NCI-H1436 (cell line): ENCODE measurements around the gene CENPX.
"Not testable (repeated sequence)": the region's sequence is repeated elsewhere in the genome, so short reads cannot be mapped to it uniquely, and the experiment has no call there.

Experiments used
- DNase-seq: peaks from one replicate; lab custom pipeline; 2025; lab: John Stamatoyannopoulos, UW

Gene CENPX

DNA sequence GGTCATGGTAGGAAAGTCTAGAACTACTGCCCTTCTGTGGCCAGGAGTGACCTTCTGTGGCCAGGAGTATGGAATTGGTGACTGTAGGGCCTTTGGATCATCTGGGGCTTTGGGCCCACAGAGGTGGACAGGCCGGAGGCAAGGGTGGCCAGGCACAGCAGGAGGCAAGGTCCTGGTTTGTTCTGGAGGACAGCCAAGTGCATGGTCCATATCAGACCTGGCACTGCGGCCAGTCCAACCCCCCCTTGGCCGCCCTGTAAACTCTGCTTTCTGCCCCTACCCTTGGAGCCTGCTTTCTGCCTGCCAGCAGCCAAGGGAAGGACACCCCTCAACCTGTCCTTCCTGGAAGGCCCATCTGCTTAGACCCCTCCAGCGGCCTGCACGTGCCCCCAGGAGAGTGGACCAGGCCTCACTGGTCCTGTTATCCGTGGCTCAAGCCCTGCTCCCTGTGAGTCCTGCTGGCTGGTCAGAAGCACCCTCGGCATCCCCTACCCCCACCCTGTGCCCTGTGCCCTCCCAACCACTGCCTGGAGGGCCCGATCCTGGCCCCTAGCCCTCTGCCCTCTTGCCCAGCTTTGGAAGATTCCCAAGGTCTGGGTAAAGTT, 17.1 kb upstream of the CENPX start:
- DNase-seq: no peak

DNA sequence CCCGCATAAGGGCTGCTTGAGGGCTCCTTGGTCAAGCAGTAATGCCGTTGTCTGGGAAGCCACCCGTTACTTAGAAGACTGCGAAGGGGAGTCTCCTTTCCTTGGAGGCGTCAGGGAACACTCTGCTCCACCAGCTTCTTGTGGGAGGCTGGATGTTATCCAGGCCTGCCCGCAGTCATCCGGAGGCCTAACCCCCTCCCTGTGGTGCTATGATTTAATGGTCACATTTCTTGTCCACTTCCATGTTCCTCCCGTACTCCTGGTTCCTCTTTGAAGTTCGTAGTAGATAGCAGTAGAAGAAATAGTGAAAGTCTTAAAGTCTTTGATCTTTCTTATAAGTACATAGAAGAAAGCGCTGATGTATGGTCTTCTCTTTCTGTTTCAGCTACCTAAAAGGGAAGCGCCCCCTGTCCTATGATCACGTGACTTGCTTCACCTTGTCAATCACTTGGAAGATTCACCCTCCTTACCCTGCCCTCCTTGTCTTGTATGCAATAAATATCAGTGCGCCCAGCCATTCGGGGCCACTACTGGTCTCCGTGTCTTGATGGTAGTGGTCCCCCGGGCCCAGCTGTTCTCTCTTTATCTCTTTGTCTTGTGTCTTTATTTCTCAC, 16.2 kb upstream of the CENPX start:
- DNase-seq: not testable (repeated sequence)

DNA sequence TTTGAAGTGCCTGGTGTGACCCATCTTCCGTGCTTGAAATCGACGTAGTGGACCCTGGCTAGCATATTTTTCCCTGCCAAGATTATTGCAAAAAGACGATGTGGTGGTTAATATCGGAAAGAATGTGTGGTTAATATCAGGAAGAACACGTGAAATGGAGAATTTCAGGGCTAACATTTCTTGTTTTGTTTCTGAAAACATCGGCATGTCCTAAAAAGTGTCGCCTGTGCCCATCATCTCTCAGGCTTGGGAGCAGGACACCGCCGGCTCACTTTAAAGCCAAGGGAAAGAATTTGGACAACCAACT, 15.2 kb upstream of the CENPX start:
- DNase-seq: no peak

DNA sequence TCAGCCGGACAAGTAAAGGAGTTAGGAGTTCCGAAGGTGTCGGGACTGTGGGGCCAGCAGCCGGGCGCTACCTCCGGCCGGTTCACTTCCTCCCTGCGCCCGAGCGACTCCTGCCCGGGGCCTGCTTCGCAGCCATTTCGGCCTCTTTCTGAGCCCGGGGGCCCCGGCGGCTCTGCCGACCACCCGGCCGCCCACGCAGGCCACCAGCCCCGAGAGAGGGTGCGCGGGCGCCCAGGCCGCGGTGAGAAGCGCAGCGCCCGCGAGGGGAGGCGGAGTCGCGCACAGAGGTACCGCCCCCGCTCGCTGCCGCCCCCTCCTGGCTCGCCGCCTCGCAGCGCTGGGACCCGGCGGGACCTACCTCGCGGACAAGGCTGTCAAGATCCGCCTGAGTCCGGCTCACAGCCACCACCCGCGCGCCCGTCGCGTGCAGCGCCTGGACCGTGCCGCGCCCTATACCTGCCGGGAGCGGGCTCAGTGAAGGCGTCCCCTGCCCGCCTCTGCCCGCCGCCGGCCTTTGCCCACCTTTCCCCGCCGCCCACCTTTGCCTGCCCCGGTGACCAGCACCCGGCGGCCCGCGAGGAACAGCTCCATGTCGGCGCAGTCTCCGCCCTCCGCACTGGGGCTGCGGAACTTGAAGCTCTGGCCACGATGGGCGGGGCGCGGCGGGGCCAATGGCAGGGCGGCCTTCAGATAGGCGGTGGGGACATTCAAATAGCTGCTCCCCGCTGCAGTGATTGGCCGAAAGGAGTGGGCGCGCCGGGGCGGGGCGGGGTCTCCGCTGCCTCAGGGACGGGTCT, 14.6 kb upstream of the CENPX start, which contains the start of gene DCXR:
TSS of gene DCXR (minus strand) at position 606 of the 797 bp plus-strand sequence. CDS start at position 591, 15 bp downstream.
- DNase-seq: peak; percentile 99

DNA sequence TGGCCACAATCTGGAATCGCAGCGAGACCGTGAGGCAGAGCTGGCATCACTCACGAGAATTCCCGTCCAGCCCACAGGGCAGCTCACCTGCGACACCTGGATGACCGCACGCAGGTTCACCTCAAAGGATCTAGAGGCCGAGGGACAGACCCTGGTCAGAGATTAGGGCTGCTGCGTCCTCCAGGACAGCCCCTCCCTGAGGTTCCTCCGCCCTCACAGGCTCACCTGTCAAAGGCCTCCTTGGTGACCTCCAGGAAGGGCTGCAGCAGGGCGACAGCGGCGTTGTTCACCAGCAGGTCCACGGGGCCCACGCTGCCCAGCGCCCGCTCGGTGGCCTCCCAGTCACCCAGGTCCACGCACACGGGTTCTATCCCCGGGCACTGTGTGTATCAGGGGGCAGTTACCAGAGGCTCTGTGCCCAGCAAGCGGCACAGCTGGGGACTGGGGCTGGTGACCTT, 14.0 kb upstream of the CENPX start:
- DNase-seq: no peak

DNA sequence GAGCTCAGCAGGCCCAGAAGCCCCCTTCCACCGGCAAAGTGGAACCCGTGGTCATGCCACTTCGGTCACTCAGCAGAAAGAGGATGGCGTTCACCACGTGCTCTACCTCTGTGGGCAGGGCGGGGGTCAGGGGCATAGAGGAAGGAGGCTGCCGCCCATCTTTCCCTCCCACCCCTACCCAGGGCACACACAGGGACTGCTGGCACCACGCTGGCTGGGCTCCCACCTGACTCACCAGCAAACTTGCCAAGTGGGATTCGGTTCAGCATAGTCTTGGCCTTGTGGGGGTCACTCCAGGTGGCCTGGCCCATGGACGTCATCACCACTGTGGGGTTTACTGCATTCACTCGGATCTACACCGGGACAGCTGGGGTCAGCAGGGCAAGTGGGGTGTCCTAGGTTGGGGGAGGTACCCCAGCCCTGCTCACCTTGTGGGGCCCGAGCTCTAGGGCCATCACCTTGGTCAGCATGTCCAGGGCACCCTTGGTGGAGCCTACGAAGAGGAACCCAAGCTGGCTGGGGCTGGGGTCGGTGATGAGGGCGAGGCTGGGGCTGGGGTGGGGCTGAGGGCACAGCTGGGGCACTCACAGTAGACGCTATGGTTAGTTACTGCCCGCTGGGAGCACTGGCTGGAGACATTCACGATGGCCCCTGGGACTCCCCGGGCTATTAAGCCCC, 13.4 kb upstream of the CENPX start:
- no peak for DNase-seq

DNA sequence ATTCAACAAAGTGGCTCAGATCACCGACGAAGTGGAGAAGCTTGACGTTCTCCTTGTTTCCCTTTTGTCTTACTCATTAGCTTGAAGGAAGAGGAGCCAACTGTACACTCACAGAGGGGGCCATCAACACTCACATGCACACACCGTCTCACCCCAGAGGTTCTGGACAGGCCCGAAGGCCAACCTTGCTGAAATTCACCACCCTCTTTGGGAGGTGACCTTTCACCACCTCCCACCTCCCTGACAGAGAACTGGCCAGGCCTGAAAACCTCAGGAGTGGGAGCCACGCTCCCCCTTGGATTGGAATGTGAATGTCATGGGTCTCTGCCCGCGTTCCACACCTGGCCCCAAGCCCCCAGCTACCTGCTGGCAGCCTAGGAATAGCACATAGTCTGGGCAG, 12.8 kb upstream of the CENPX start:
- no peak for DNase-seq

DNA sequence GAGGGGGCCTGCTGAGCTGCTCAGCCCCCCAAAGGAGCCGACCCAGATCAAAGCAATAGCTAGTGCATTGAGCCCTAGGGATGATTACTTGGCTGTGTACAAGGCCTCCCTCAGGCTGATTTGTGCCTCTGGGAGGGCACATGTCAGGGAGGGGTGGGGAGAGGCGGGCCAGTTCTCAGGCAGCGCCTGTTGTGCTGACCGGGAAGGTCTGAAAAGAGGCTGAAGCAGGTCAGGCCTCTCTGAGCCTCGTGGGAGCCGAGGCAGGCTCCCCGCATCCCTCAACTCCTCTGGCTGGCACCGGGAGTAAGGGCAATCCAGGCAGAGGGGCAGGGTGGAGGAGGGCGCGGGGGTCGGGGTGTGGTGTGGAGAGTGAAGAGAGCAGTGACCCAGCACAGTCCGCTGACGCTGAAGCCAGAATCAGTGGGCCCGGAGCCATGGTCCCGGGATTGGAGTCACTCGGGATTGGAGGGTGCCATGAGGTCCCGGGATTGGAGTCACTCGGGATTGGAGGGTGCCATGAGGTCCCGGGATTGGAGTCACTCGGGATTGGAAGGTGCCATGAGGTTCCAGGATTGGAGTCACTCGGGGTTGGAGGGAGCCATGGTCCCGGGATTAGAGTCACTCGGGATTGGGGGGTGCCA, 11.8 kb upstream of the CENPX start:
- no peak for DNase-seq

DNA sequence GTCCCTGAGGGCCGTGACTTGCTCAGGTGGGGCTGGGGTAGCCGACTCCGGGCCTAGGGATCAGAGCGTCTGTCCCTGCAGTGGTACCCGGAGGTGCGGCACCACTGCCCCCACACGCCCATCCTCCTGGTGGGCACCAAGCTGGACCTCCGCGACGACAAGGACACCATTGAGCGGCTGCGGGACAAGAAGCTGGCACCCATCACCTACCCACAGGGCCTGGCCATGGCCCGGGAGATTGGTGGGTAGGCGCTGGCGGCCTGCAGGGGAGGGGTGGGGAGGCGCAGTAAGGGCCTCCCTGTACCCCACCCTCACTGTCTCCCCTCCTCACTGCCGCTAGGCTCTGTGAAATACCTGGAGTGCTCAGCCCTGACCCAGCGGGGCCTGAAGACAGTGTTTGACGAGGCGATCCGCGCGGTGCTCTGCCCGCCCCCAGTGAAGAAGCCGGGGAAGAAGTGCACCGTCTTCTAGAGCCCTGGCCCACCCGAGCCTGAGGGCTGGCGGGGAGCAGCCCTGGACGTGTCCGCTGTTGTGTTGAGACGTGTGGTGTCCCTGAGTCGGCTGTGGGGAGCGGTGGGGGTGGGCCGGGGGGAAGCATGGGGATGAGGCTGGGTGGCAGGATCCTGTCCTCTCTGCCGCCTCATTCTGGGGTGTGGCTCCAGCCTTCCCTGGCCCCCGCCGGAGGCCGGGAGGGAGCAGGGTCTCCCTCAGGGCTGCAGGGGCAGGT, 10.8 kb upstream of the CENPX start:
- DNase-seq: no peak

DNA sequence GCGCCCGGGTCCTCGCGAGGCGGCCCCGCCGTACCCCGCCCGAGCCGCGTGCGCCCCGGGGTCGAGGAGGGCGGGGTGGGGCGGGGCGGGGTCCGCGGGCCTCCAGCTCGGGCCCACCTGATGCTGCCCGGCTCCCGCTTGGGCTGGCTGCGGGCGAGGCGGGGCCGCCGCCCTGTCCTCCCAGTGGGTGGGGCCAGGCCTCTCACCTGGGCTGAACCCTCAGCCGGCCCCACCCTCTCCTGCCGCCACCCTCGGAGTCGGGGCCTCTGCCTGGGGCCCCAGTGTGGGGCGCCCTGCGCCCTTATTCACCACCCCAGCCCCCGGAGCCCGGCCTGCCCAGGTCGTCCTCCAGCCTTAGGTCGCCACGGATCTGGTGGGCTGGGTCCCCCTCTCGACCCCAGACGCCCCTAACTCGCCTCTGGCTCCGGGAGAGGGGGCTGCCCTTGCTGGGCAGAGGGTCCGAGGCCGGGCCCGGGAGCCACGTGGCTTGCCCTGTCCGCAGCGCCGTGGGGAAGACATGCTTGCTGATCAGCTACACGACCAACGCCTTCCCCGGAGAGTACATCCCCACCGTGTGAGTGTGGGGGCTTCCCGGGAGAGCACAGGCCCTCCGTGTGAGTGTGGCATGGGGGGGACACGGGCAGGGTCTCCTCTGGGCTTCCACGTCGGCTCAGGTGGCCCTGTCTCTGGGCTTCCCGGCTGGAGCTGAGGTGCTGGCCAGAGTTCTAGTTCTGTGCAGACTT, 9.4 kb upstream of the CENPX start:
- DNase-seq: peak; percentile 62

DNA sequence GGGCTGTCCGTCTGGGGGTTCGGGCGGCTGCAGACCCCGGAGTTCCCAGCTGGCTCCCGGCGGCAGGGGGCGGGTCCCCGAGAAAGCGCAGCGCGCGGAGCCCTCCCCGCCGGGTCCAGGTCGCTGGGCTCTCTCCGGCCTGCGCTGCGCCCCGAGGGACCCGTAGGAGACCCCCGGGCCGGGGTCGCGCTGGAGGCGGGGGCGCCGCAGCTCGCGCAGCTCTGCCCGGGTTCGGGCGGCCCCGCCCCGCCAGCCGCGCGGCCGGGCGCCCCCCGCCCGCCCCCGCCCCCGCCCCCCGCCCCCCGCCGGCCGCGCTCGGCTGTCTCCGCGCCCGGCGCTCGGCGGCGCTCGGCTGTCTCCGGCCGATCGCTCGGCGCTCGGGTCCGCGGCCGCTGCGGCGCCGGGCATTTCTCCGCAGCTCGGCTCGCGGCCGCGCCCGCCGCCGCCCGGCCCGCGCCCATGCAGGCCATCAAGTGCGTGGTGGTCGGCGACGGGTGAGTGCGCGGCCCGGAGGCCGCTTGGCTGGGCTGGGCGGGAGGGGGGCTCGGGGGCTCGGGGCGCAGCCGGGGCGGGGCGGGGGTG, 8.7 kb upstream of the CENPX start, which contains the start of gene RAC3:
TSS of gene RAC3 (plus strand) at position 376 of the 582 bp plus-strand sequence. CDS start at position 460, 84 bp downstream.
- DNase-seq: peak; percentile 30

DNA sequence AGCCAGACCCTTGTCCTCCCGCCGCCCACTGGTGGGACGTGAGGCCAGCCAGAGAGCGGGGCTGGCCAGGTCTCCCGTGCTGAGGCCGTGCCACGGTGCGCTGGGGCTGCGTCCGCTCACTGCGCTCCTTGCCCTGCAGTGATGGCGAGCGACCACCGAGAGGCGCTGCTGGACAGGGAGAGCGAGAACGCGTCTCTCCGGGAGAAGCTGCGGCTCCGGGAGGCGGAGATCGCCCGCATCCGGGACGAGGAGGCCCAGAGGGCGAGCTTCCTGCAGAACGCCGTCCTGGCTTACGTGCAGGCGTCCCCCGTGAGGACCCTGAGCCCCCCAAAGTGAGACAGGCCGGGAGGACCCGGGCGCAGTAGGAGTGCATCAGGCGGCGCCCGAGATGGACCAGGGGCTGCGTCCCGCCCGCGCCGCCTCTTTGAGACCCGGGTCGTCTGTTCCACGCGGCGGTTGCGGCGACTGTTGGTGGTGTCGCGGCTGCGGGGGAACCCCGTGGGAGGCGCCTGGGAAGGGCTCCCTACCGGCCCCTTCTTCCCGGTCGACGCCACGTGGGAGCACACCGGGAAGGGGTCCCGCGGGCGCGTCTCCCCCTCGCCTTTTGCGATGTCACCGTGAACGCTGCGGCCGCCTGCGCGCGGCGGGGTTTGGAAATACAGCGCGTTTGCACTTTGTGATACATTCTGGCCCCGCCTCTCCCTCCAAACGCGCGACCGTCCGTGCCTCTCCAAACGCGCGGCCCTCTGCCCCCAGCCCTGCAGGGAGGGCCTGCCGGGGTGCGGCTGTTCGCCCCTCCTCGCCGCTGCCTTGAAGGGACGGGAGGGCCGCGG, 8.0 kb upstream of the CENPX start:
- DNase-seq: peak; percentile 82

DNA sequence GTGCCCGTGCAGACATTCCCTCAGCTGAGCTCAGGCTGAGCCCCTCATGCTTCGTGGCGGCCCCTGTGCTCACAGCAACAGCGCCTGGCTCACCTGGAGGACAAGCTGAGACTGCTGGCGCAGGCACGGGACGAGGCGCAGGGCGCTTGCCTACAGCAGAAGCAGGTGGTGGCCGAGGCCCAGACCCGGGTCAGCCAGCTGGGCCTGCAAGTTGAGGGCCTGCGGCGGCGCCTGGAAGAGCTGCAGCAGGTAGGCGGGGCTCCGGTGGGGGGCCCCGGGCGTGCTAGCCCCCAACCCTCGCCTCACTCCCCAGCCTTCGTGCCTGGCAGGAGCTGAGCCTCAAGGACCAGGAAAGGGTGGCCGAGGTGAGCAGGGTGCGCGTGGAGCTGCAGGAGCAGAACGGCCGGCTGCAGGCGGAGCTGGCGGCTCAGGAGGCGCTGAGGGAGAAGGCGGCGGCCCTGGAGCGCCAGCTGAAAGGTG, 7.4 kb upstream of the CENPX start:
- DNase-seq: no peak

DNA sequence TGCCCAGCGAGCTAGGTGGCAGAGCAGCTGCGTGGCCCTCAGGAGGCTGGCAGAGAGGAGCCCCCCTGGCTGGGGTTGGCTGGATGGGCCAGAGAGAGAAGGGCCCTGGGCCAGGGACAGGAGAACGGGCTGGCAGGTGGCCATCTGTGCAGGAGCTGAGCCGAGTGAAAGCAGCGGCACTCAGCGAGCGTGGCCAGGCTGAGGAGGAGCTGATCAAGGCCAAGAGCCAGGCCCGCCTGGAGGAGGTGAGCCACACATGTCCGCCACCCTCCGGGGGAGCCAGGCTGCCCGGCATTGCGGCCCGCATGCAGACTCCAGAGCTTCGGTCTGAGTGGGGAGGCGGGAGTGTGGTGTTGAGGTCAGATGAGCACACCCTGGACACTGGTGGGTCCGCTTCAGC, 6.7 kb upstream of the CENPX start:
- DNase-seq: no peak

DNA sequence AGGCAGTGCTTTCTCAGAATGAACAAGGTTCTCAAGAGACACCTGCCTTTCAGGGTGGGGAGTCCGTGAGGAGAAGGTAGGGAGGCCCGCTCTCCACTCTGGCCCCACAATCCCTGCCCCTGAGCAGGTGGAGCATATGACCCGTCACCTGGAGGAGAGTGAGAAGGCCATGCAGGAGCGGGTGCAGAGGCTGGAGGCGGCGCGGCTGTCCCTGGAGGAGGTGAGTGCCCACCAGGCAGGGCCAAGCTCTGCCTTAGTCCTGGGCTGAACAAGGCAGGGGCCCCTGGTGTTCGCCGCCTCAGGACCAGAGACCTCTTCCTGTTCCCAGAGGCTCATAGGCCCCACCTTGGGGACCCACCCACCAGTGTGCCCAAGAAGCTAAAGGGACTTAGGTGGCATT, 6.3 kb upstream of the CENPX start:
- DNase-seq: no peak

DNA sequence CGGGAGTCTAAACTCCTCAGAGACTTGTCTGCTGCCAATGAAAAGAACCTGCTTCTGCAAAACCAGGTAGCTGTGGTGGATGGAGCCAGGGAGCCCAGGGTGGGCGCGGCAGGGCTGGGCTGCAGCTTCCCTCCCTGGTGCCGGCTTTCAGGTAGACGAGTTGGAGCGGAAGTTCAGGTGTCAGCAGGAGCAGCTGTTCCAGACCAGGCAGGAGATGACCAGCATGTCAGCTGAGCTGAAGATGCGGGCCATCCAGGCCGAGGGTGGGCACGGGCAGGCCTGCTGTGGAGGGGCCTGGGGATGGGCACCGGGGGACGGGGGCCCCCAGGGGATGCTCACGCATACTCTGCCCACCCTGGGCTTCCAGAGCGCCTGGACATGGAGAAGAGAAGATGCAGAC, 5.6 kb upstream of the CENPX start:
- DNase-seq: no peak

DNA sequence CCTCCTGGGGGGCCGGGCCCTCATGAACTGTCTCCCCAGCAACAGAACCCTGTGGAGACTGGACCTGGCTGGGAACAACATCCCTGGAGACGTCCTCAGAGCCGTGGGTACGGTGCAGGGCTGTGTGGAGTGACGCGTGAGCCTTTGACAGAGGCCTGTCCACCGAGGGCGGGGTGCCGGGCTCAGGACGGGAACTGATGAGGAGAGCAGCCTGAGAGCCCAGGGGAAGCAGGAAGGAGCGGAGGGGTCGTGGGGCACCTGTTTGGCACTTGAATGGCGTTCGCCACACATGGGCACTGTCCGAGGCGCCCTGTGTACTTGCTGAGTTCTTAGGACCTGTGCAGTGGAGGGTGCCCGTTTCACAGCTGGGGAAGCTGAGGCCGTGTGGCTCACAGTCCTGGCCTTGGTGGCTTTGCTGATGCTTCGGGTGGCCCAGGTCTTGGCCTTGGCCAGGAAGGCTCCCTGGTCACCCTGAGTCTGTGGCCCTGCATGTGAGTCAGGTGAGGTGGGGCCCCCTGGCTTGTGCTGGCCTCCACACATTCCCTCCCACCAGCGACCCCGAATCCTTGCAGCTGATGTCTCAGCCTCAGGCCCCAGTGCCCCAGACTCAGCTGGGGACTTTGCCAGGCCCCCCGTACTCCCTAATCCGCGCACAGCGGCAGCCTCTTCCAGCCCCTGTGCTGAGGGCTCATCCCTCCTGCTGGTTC, 2.9 kb upstream of the CENPX start:
- DNase-seq: no peak

DNA sequence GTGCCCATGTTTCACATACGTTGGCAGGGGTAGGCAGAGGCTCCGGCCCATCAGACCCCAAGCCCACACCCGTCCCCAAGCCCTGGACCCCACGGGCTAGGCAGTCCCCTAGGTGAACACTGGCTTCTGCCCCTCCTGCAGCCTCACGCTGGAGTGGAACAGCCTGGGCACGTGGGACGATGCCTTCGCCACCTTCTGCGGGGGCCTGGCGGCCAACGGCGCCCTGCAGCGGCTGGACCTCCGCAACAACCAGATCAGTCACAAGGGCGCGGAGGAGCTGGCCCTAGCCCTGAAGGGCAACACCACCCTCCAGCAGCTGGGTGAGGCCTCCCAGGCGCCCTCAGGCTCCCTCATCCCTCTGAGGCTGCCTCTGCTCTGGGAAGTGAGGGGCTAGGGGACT, 2.2 kb upstream of the CENPX start:
- no peak for DNase-seq
